ENCODE measurements around the gene SOCS7. TPM values are rescaled to one million over a fixed set of nuclear protein-coding genes. Genes with fewer than 3 reads are reported as not detected.

The SOCS7 gene
- 10.3 TPM for total RNA-seq

- H3K27ac ChIP-seq, result peak within 1 kb of the TSS; percentile 86 to 91
- peak; percentile 42 to 95 for DNase-seq (ENCODE audit: low spot score in 2 of 2)
- H3K27me3 ChIP-seq, result no peaks in the 10 kb centered on the region
- H3K4me3 ChIP-seq, result peak within 1 kb of the TSS; percentile 97
- peaks cover 10 to 26% of the 10 kb centered on the region in 2 donors for H3K4me1 ChIP-seq
- H3K9me3 ChIP-seq, result no peaks in the 10 kb centered on the region
- intact Hi-C loops (cut with DNase I), result no loop called here
- no peak for TF ChIP-seq CTCF (IDR thresholded peaks at IDR 0.05)
- H3K36me3 ChIP-seq, result no peaks in the 10 kb centered on the region
Measured at GRCh38 chr17:38351412-38352222, at the start of gene SOCS7. Gene SOCS7 (plus strand): TSS chr17:38351844. CDS start chr17:38352053, 209 bp downstream.

- peaks cover 15 to 16% of the 10 kb centered on the region in 2 donors for H3K36me3 ChIP-seq
- no peaks in the 10 kb centered on the region for H3K27me3 ChIP-seq
- no peak overlapping the region for H3K4me3 ChIP-seq
- intact Hi-C loops (cut with DNase I), result no loop called here
- H3K9me3 ChIP-seq, result no peaks in the 10 kb centered on the region
- no peak for TF ChIP-seq CTCF (IDR thresholded peaks at IDR 0.05)
- no peak for DNase-seq (ENCODE audit: low spot score in 2 of 2)
- H3K4me1 ChIP-seq, result no peaks in the 10 kb centered on the region
- no peak overlapping the region for H3K27ac ChIP-seq
Measured at GRCh38 chr17:38315497-38315896, 36.1 kb upstream of the SOCS7 start.

- DNase-seq (ENCODE audit: low spot score in 2 of 2), result no peak
- no peak for TF ChIP-seq CTCF (IDR thresholded peaks at IDR 0.05)
- Histone ChIP-seq H3K36me3 (peaks cover 12 to 21% of the 10 kb centered on the region in 2 donors), H3K27ac (no peak overlapping the region), H3K4me1 (no peaks in the 10 kb centered on the region), H3K4me3 (no peak overlapping the region), H3K9me3 (no peaks in the 10 kb centered on the region), H3K27me3 (no peaks in the 10 kb centered on the region)
- intact Hi-C loops (cut with DNase I), result no loop called here
Measured at GRCh38 chr17:38317081-38317480, 34.6 kb upstream of the SOCS7 start.

GRCh38 chr17:38320482-38320881 lies 31.2 kb upstream of the SOCS7 start:
- H3K4me1 ChIP-seq, result no peaks in the 10 kb centered on the region
- intact Hi-C loops (cut with DNase I), result no loop called here
- H3K36me3 ChIP-seq, result peaks cover 13 to 29% of the 10 kb centered on the region in 2 donors
- H3K9me3 ChIP-seq, result no peaks in the 10 kb centered on the region
- H3K27me3 ChIP-seq, result no peaks in the 10 kb centered on the region
- H3K27ac ChIP-seq, result no peak overlapping the region
- H3K4me3 ChIP-seq, result no peak overlapping the region
- peak in 1 of 2 donors; percentile 30 for DNase-seq (ENCODE audit: low spot score in 2 of 2)
- no peak for TF ChIP-seq CTCF (IDR thresholded peaks at IDR 0.05)

GRCh38 chr17:38322156-38322779 lies 29.4 kb upstream of the SOCS7 start:
- no peaks in the 10 kb centered on the region for H3K27me3 ChIP-seq
- TF ChIP-seq CTCF (IDR thresholded peaks at IDR 0.05), result peak; percentile 9 to 80 (median 80)
- no peaks in the 10 kb centered on the region for H3K9me3 ChIP-seq
- H3K36me3 ChIP-seq, result peaks cover 13 to 24% of the 10 kb centered on the region in 2 donors
- no peaks in the 10 kb centered on the region for H3K4me1 ChIP-seq
- intact Hi-C loops (cut with DNase I), result no loop called here
- no peak overlapping the region for H3K27ac ChIP-seq
- DNase-seq (ENCODE audit: low spot score in 2 of 2), result peak in 1 of 2 donors; percentile 76
- no peak overlapping the region for H3K4me3 ChIP-seq

All from ascending aorta (tissue), 2 donors.